ENCODE results near the gene TNIP1. TPM values are rescaled to one million over a fixed set of nuclear protein-coding genes. Genes with fewer than 3 reads are reported as not detected.

TNIP1 gene
- total RNA-seq, 3 donors from 2014 or later (not counting 1 experiment from before 2014, with no cell fraction given): 140 to 180 (median 153) TPM

DNA sequence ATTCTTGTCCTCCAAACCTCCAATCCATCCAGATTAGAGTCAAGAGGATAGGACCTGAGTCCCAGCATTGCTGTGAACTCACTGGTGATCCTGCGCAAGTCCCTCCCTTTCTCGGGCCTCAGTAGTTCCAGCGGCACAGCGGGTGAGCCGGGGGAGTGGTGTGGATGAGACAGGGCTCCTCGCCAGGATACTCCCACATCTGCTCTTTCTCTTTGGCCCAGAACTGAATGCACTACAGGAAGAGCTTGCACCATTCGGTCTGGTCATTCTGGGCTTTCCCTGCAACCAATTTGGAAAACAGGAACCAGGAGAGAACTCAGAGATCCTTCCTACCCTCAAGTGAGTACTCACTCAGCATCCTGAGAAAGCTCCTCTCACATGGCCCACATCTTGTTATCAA, 54.2 kb downstream of the TNIP1 start:
- TF ChIP-seq CTCF (IDR thresholded peaks at IDR 0.05): no peak
- Mint-ChIP-seq H3K36me3 (no peaks in the 10 kb centered on the region), H3K27ac (no peak overlapping the region), H3K4me3 (no peak overlapping the region), H3K9me3 (no peaks in the 10 kb centered on the region), H3K4me1 (peaks cover 0 to 8% of the 10 kb centered on the region in 2 donors), H3K27me3 (ENCODE audit: low read depth in 2 of 2) (no peaks in the 10 kb centered on the region)
- intact Hi-C loops (cut with micrococcal nuclease): no loop called here
- Histone ChIP-seq H3K4me3 (ENCODE audit: low read length) (no peak overlapping the region), H3K27me3 (ENCODE audit: control insufficient read depth, insufficient read depth, low read length) (no peaks in the 10 kb centered on the region), H3K27ac (ENCODE audit: low read length) (no peak overlapping the region), H3K9me3 (ENCODE audit: control insufficient read depth, insufficient read depth, low read length) (no peaks in the 10 kb centered on the region), H3K36me3 (ENCODE audit: control insufficient read depth, insufficient read depth, low read length) (peaks cover 42% of the 10 kb centered on the region), H3K4me1 (ENCODE audit: control insufficient read depth, insufficient read depth, low read length) (no peaks in the 10 kb centered on the region)
- 90% methylated on average over 7 of the region's 7 CpGs for WGBS (ENCODE audit: insufficient coverage)
- ATAC-seq (no peak), DNase-seq (no peak)

DNA sequence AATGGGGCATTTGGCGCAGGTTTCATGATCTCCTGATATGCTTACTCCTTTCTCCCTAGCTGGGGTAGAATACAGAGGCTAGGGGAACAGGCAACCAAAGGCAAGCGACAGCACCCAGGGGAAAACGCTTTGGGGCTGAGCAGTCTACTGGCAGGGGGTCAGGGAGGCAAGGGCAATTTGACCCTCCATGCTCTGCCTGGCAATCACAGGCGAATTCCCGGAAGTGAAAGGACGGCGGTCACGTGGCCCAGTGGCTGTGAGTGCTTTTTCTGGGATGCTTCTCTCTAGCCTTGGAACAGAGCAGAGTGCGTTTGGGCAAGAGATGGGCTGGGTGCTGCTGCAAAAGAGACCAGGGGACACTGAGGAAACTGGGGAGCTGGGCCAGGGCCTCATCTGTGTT, 54.7 kb downstream of the TNIP1 start:
- no peaks in the 10 kb centered on the region for H3K9me3 ChIP-seq (ENCODE audit: control insufficient read depth, insufficient read depth, low read length)
- 98% methylated on average over 9 of the region's 9 CpGs for WGBS (ENCODE audit: insufficient coverage)
- Mint-ChIP-seq H3K4me3 (no peak overlapping the region), H3K36me3 (no peaks in the 10 kb centered on the region), H3K27me3 (ENCODE audit: low read depth in 2 of 2) (no peaks in the 10 kb centered on the region), H3K4me1 (peaks cover under 1 to 10% of the 10 kb centered on the region in 2 donors), H3K27ac (no peak overlapping the region), H3K9me3 (no peaks in the 10 kb centered on the region)
- intact Hi-C loops (cut with micrococcal nuclease): no loop called here
- ATAC-seq (no peak), DNase-seq (no peak)
- H3K27ac ChIP-seq (ENCODE audit: low read length): no peak overlapping the region
- no peak overlapping the region for H3K4me3 ChIP-seq (ENCODE audit: low read length)
- H3K4me1 ChIP-seq (ENCODE audit: control insufficient read depth, insufficient read depth, low read length): peaks cover 1% of the 10 kb centered on the region
- no peak for TF ChIP-seq CTCF (IDR thresholded peaks at IDR 0.05)
- H3K27me3 ChIP-seq (ENCODE audit: control insufficient read depth, insufficient read depth, low read length): no peaks in the 10 kb centered on the region
- peaks cover 36% of the 10 kb centered on the region for H3K36me3 ChIP-seq (ENCODE audit: control insufficient read depth, insufficient read depth, low read length)

GRCh38 chr5:151025250-151025606, 55.6 kb downstream of the TNIP1 start:
- peaks cover 10 to 18% of the 10 kb centered on the region in 2 donors for H3K4me1 Mint-ChIP-seq
- no peak overlapping the region for H3K4me3 ChIP-seq (ENCODE audit: low read length)
- no peak overlapping the region for H3K4me3 Mint-ChIP-seq
- H3K27me3 Mint-ChIP-seq (ENCODE audit: low read depth in 2 of 2): peaks cover 0 to 5% of the 10 kb centered on the region in 2 donors
- ATAC-seq: no peak
- H3K36me3 Mint-ChIP-seq: no peaks in the 10 kb centered on the region
- no peaks in the 10 kb centered on the region for H3K9me3 ChIP-seq (ENCODE audit: control insufficient read depth, insufficient read depth, low read length)
- H3K27ac Mint-ChIP-seq: no peak overlapping the region
- no peak for TF ChIP-seq CTCF (IDR thresholded peaks at IDR 0.05)
- peaks cover 28% of the 10 kb centered on the region for H3K36me3 ChIP-seq (ENCODE audit: control insufficient read depth, insufficient read depth, low read length)
- whole genome bisulfite sequencing (ENCODE audit: insufficient coverage): 95% methylated on average over 7 of the region's 7 CpGs
- H3K4me1 ChIP-seq (ENCODE audit: control insufficient read depth, insufficient read depth, low read length): peaks cover 10% of the 10 kb centered on the region
- no peak overlapping the region for H3K27ac ChIP-seq (ENCODE audit: low read length)
- no peak for DNase-seq
- intact Hi-C loops (cut with micrococcal nuclease): no loop called here
- H3K27me3 ChIP-seq (ENCODE audit: control insufficient read depth, insufficient read depth, low read length): no peaks in the 10 kb centered on the region
- no peaks in the 10 kb centered on the region for H3K9me3 Mint-ChIP-seq

GRCh38 chr5:151024440-151025249, 56.2 kb downstream of the TNIP1 start:
- H3K36me3 Mint-ChIP-seq: no peaks in the 10 kb centered on the region
- intact Hi-C loops (cut with micrococcal nuclease): no loop called here
- H3K4me1 Mint-ChIP-seq: peaks cover 15 to 24% of the 10 kb centered on the region in 2 donors
- no peak for ATAC-seq
- no peaks in the 10 kb centered on the region for H3K9me3 ChIP-seq (ENCODE audit: control insufficient read depth, insufficient read depth, low read length)
- H3K27me3 Mint-ChIP-seq (ENCODE audit: low read depth in 2 of 2): peaks cover 0 to 7% of the 10 kb centered on the region in 2 donors
- no peaks in the 10 kb centered on the region for H3K9me3 Mint-ChIP-seq
- H3K27me3 ChIP-seq (ENCODE audit: control insufficient read depth, insufficient read depth, low read length): no peaks in the 10 kb centered on the region
- no peak for TF ChIP-seq CTCF (IDR thresholded peaks at IDR 0.05)
- no peak for DNase-seq
- WGBS (ENCODE audit: insufficient coverage): 94% methylated on average over 5 of the region's 7 CpGs
- no peak overlapping the region for H3K27ac Mint-ChIP-seq
- H3K4me1 ChIP-seq (ENCODE audit: control insufficient read depth, insufficient read depth, low read length): peaks cover 13% of the 10 kb centered on the region
- H3K4me3 Mint-ChIP-seq: no peak overlapping the region
- H3K27ac ChIP-seq (ENCODE audit: low read length): no peak overlapping the region
- peaks cover 22% of the 10 kb centered on the region for H3K36me3 ChIP-seq (ENCODE audit: control insufficient read depth, insufficient read depth, low read length)
- H3K4me3 ChIP-seq (ENCODE audit: low read length): no peak overlapping the region

Data from natural killer cell (primary cell).